ENCODE results near the gene CD47.

CD47 gene

DNA sequence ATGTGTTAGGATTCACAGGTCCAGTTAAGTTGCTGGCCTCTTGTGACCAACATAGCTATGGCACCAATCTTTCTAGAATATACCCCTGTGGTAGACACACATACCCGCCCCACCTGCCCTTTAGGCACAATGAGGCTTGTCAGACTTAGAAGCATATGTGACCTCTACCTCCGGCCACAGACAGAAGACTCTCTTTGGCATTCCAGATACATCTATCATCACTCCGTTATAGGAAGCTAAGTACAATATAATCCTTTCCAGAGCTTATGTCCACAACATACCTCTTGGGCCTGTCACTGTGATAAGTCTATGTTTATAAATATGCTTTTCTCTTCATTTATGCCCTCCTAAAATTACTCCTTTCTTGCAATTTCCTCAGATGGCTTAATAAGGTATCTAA lies 39.8 kb downstream of the CD47 start:
- no peak for DNase-seq

DNA sequence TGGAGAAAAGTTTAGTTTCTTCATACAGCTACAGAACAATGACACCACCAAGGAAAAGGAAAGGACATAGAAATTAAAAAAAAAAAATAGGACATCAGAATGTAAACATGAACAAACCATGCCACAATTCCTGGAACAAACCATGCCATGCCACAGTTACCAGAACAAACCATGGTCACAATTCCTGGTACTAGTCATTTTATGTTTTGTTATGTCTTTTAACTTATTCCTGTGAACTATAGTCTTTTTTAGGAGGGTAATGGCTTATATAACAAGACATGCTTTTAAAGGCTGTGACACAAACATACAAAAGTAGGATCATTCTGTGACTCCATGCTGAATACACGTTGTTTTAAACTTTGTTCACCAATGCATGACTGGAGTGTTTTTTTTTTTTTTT lies 42.8 kb downstream of the CD47 start:
- no peak for DNase-seq

DNA sequence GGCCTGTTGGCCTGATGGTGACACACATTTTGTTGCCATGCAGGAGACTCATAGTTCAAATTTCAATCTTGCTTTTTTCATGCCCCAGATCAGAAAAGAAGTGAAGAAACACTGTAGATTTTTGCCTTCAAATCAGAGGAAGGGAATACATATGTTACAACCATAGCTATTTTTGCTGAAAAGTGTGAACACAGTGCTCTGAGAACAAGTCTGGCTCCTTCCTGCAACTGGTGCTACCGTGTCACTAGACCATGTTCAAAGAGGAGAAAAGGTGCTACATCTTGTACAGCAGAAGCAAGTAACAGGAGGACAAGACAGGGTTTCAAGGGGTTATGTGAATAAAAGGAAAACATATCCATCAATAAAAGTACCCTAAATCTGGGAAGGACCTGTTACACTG lies 44.6 kb downstream of the CD47 start:
- DNase-seq: no peak

- no peak for DNase-seq
Measured at GRCh38 chr3:108044699-108045098, 46.1 kb downstream of the CD47 start.

GRCh38 chr3:108042300-108042699 lies 48.5 kb downstream of the CD47 start:
- DNase-seq: no peak

GRCh38 chr3:108041253-108041652 lies 49.6 kb downstream of the CD47 start:
- DNase-seq: no peak

DNA sequence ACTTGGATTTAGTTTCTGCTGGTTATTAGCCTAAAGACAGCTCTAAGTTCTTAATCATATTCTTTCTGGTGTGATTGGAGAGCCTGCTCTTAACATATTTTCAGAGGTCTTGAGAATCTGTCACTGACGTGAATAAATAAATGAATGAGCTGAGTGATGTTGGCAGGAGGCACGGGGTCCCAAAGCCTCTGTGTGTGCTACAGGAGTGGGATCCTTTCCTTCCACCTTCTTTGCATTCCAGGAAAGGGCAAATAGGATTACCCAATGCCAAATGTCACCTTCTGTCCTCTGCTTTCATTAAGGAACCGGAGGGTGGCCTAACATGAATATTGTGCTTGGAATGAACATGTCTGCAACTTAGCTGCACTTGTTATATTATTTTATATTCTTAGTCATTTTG lies 53.1 kb downstream of the CD47 start:
- no peak for DNase-seq

- DNase-seq: peak; percentile 27
Measured at GRCh38 chr3:108036984-108037741, 53.7 kb downstream of the CD47 start.

- no peak for DNase-seq
Measured at GRCh38 chr3:108036401-108036800, 54.4 kb downstream of the CD47 start.

GRCh38 chr3:108035751-108036150 lies 55.1 kb downstream of the CD47 start:
- DNase-seq: no peak

DNA sequence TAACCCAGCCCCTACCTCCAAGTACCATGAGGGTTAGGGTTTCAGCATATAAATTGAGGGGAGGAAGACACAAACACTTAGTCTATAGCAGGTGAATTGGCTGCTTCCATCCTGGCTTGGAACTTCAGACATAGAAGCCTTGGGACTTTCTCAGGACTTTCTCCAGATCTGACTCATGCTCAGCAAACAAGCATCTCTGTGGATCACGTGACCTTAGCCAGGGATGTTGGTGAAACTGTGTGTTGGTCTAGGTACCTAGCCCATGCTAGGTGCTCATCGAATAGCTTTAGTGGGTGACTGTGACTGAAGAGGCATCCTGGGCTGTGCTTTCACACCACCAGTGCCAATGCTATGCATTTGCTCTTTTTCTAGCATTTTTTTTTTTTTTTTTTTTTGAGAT lies 58.9 kb downstream of the CD47 start:
- DNase-seq: no peak

DNA sequence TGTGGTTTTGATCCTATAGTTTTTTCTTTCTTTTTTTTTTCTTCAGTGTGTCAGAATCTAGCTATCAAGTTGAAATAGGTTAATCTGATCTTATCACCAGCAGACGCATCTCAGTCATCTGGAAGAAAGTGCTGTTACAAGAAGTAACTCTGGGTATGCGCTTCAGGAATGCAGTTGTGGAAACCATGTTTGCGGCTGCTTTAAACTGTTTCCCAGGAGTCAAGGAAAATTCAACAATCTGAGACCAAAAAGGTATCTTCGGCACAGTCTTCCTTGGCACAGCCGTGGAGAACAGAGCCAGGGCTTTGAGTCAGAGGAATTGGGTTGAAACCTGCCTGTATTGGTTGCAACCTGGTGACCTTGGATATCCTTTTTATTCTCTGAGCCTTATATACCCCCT lies 59.9 kb downstream of the CD47 start:
- no peak for DNase-seq

DNA sequence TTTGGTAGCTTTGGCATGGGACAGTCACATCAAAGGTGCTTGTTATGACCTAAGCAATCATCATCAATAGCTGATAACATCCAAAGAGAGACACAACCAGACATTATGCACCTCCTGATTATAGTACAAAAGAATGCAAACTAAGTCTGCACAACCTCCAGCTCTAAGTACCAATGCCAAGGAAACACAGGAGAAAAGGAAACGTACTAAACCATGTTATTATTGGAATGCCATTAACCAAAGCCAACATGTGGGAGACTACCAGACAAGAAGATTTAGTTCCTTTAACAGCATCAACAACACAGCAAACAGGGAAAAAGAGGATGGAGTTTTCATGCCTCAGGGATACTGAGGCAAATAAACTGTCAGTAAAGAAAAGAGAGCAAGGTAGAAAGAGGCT lies 61.4 kb downstream of the CD47 start:
- no peak for DNase-seq

GRCh38 chr3:108028896-108029295 lies 61.9 kb downstream of the CD47 start:
- no peak for DNase-seq

DNA sequence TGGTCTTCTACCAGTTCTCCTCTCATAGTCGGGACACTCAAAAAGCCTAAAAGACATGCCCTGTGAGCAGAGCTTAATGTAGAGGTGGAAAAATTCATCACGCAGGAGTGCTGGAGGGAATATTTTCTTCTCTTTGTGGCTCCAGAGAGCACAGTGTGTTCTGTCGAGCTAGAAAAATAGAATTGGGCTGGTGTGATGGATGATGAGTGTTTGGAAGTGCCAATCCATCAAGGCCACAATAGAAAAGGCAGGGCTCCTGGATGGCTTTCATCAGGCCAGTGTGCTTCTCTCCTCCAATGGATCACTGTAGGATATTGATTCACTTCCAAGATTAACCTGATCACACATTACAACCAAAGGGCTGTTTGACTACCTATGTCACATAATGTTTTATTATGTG lies 65.7 kb downstream of the CD47 start:
- DNase-seq: no peak

DNA sequence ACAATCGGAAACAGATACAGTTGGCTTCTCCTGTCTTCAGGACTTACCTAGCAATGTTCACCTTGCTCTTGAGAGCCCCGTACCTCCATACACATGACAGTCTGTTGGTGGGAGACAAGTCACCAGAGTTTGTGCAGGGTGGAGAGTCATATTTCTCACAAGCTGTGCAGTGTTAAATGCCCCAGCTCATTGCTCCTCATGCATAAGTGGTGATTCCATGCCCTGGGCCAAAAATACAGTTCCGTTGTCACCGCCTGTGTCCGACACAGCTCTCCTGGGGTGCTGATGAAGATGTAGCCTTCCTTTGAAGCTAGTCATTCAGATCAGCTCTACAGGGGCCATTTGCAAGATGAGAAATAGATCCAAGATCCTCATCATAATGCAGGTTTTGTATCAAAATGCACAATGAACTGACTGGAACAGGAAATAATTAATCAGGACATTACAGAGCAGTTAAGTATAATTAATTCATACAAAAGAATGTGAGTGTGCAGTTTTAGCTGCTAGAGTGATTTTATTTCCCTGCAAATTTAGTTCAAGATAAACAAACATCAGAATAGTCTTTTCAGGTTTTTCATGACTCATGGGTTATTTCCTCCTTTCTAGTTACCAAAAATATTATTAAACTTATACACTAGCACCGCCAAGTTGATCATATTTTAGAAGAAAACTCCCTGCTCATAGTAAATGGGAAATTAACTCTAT lies 66.5 kb downstream of the CD47 start:
- DNase-seq: no peak

- DNase-seq: no peak
Measured at GRCh38 chr3:108022256-108023150, 68.3 kb downstream of the CD47 start.

- DNase-seq: no peak
Measured at GRCh38 chr3:108021533-108021932, 69.3 kb downstream of the CD47 start.

GRCh38 chr3:108021131-108021530 lies 69.7 kb downstream of the CD47 start:
- DNase-seq: no peak

DNA sequence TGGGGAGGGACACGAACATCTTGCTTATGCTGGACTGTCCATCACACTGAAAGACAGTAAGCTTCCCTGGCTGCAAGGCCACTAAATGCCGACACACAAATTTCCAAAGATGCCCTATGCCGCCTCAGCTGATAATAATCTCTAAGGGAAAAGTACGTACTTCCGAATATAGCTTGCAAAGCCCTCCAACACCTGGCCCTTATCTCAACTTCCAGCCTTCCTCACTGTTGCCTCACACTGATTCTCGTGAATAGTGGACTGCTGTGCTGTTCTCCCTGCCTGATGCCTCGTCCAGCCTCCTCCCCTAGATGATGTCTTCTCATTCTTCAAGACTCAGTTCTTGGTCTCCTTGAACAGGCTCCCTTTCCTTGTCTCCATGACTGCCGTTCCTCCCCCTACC lies 72.3 kb downstream of the CD47 start:
- no peak for DNase-seq

DNA sequence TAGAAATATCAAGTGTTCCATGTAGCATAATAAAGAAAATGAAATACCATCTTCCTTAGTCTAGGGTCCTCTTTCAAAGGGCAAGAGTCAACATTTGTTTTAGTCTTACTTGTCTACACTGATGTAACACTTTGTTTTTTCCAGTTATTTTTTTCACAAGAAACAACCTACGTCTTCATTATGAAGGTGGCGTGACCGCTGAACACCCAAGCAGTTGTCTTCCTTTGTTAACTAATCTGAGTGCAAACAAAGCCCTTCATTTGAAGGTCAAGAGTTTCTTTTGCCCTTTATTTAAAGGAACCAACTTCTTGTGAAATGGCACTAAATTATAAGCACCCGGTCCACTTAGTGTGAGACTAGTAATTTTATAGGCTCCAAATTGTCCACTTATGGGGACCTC lies 73.2 kb downstream of the CD47 start:
- no peak for DNase-seq

- DNase-seq: no peak
Measured at GRCh38 chr3:108014943-108015342, 75.9 kb downstream of the CD47 start.

Measured in fibroblast of skin of abdomen (primary cell).